ENCODE data around the gene RNF166. TPM values are rescaled to one million over a fixed set of nuclear protein-coding genes. Genes with fewer than 3 reads are reported as not detected.

RNF166 gene
- total RNA-seq, 1 experiment from 2014 or later = 19.8 TPM

GRCh38 chr16:88685156-88686061 lies 20.8 kb downstream of the RNF166 start:
- DNase-seq (ENCODE audit: low read depth, low spot score) (no peak), ATAC-seq (peak; percentile 40)
- Histone ChIP-seq H3K27ac (ENCODE audit: low read length) (no peak overlapping the region), H3K27me3 (ENCODE audit: control insufficient read depth, insufficient read depth, low read length) (no peaks in the 10 kb centered on the region), H3K4me3 (ENCODE audit: low read depth in 2 of 2, low read length in 2 of 2) (peak overlapping the region; percentile 45 to 58), H3K4me1 (ENCODE audit: control insufficient read depth, insufficient read depth, low read length) (no peaks in the 10 kb centered on the region; the same call in 1 of the 2 replicates), H3K36me3 (ENCODE audit: control insufficient read depth, insufficient read depth, low read length) (no peaks in the 10 kb centered on the region), H3K9me3 (ENCODE audit: control insufficient read depth, insufficient read depth, low read depth, low read length) (no peaks in the 10 kb centered on the region)
- TF ChIP-seq CTCF (IDR thresholded peaks at IDR 0.05) (peak; percentile 72; the same call in 1 of the 2 replicates), TCF7L2 (IDR thresholded peaks at IDR 0.05; ENCODE audit: low read depth, low read length) (no peak)
- no TSS peak for BruUV-seq (replicated peaks)
- POLR2A ChIA-PET = no interaction called here
- in situ Hi-C loops (cut with HindIII; ENCODE audit: low pct_unique_long_range_greater_than_20kb, low sequenced_read_pairs) (no loop called here), intact Hi-C loops (cut with micrococcal nuclease; ENCODE audit: unreplicated experiment) (no loop called here)
- CTCF ChIA-PET = interaction anchor here (0.7 kb wide), 1 partner anchor 162 kb away, joined by 3 read pairs; no protein-coding TSS in a partner anchor

- ATAC-seq = no peak
Measured at GRCh38 chr16:88684569-88685155, 21.5 kb downstream of the RNF166 start.

More at GRCh38 chr16:88684569-88685155, 21.5 kb downstream of the RNF166 start:
- Histone ChIP-seq H3K4me1 (ENCODE audit: control insufficient read depth, insufficient read depth, low read length) (no peaks in the 10 kb centered on the region; the same call in 1 of the 2 replicates), H3K4me3 (ENCODE audit: low read depth in 2 of 2, low read length in 2 of 2) (no peak overlapping the region), H3K27ac (ENCODE audit: low read length) (no peak overlapping the region), H3K27me3 (ENCODE audit: control insufficient read depth, insufficient read depth, low read length) (no peaks in the 10 kb centered on the region), H3K36me3 (ENCODE audit: control insufficient read depth, insufficient read depth, low read length) (no peaks in the 10 kb centered on the region), H3K9me3 (ENCODE audit: control insufficient read depth, insufficient read depth, low read depth, low read length) (no peaks in the 10 kb centered on the region)
- ChIA-PET CTCF (interaction anchor here (0.7 kb wide), 1 partner anchor 163 kb away, joined by 3 read pairs; no protein-coding TSS in a partner anchor), POLR2A (no interaction called here)
- no peak for DNase-seq (ENCODE audit: low read depth, low spot score)
- TF ChIP-seq POLR2AphosphoS5 (IDR thresholded peaks at IDR 0.05; ENCODE audit: low read depth, low read length) = no peak
- TF ChIP-seq REST (IDR thresholded peaks at IDR 0.05; ENCODE audit: insufficient read depth in 1 of 2, low read depth in 2 of 2, low read length in 1 of 2) = no peak
- no peak for TF ChIP-seq SIN3A (IDR thresholded peaks at IDR 0.05; ENCODE audit: borderline replicate concordance, insufficient read depth, low read depth, low read length)
- no peak for TF ChIP-seq CTCF (IDR thresholded peaks at IDR 0.05)
- TF ChIP-seq TCF7L2 (IDR thresholded peaks at IDR 0.05; ENCODE audit: low read depth, low read length) = no peak
- intact Hi-C loops (cut with micrococcal nuclease; ENCODE audit: unreplicated experiment) (no loop called here), in situ Hi-C loops (cut with HindIII; ENCODE audit: low pct_unique_long_range_greater_than_20kb, low sequenced_read_pairs) (no loop called here)
- BruUV-seq (replicated peaks) = no TSS peak
